Memory B cell (primary cell): ENCODE results near the gene CCDC138.

Experiments used
- ATAC-seq: fragments of 150-1000 bp; cut with Tn5 transposase; 2 replicates; pipeline ENCODE4 v1.10.0; 2021; ENCODE audit warnings: low read depth, mild to moderate bottlenecking, moderate library complexity
- DNase-seq, 2 donors: peaks; one replicate each; pipeline ENCODE4 v3.0.0; 2022; ENCODE audit warnings: low spot score in 2 of 2
- H3K27ac Mint-ChIP-seq: one replicate; pipeline ENCODE4 v1.8.0; 2022; ENCODE audit warnings: mild to moderate bottlenecking, moderate library complexity, mixed read lengths
- H3K27me3 Mint-ChIP-seq: one replicate; pipeline ENCODE4 v1.8.0; 2022; ENCODE audit warnings: mixed read lengths
- H3K36me3 Mint-ChIP-seq: one replicate; pipeline ENCODE4 v1.8.0; 2022; ENCODE audit warnings: mild to moderate bottlenecking, mixed read lengths
- H3K4me1 Mint-ChIP-seq: one replicate; pipeline ENCODE4 v1.8.0; 2022; ENCODE audit warnings: mixed read lengths
- H3K4me3 Mint-ChIP-seq: one replicate; pipeline ENCODE4 v1.8.0; 2022; ENCODE audit warnings: mild to moderate bottlenecking, moderate library complexity, mixed read lengths
- H3K9me3 Mint-ChIP-seq: one replicate; pipeline ENCODE4 v1.8.0; 2022; ENCODE audit warnings: mixed read lengths

CCDC138 gene

DNA sequence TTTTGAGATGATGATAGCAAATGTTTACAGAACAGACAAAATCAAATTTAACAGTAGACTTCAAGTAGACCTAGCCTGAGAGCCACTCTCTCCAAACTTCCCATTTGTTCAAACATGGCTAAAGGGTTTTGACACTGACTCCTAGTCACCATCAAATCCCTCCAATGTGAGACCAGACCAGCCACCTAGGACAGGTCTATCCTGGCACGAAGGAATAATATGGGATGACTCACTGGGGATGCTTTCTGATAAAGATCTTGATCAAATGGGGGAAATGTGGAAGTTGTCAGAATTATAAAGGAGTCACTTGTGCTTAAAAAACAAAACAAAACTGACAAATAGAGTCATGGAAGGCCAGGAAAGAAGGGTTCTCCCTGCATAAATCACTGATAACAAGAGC, 106.7 kb downstream of the CCDC138 start:
- H3K9me3 Mint-ChIP-seq = peaks cover 16% of the 10 kb centered on the region
- DNase-seq = no peak
- no peak overlapping the region for H3K27ac Mint-ChIP-seq
- H3K4me3 Mint-ChIP-seq = no peak overlapping the region
- no peaks in the 10 kb centered on the region for H3K4me1 Mint-ChIP-seq
- ATAC-seq = no peak
- H3K27me3 Mint-ChIP-seq = peaks cover 2% of the 10 kb centered on the region
- H3K36me3 Mint-ChIP-seq = peaks cover 15% of the 10 kb centered on the region

DNA sequence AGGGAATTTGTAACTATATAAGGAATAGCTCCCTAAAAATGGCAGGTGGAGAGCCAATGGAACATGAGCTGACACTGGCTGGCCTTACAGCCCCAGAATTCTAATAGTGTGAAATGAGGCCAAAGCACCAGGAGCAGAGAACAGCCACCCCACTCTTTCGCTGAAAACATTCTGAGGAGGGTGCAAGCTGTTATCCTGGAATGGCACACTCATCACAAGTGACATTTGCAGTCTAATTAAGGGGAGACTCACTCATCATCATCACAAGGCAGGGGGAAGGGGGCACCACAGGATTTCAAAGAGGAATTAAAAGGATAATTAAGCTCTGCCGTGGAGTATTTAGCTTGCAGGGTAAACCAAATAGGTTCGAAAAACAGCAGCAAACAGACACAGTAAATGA, 108.2 kb downstream of the CCDC138 start:
- H3K36me3 Mint-ChIP-seq = peaks cover 8% of the 10 kb centered on the region
- H3K4me1 Mint-ChIP-seq = no peaks in the 10 kb centered on the region
- peaks cover 7% of the 10 kb centered on the region for H3K9me3 Mint-ChIP-seq
- H3K27ac Mint-ChIP-seq = no peak overlapping the region
- no peak for DNase-seq
- H3K27me3 Mint-ChIP-seq = peaks cover 2% of the 10 kb centered on the region
- ATAC-seq = no peak
- H3K4me3 Mint-ChIP-seq = no peak overlapping the region

DNA sequence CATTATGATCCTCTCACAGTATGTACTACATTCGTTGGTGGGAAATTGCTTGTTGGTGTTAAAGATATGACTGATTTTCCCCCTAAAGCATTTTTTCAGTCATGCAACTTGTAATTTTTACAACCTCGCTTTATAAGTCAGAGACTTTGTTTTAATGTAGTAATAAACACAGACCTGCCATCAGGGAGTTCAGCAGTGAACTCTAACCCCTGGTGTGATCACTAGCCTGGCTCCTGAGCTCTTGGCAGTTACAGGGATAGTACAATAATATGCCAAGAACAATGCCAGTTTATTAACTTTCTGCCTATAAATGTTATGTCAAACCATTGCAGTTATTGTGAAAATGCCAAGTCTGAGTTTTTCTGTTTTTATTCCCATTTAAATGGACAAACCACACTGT, 108.6 kb downstream of the CCDC138 start:
- Mint-ChIP-seq H3K27ac (no peak overlapping the region), H3K36me3 (peaks cover 7% of the 10 kb centered on the region), H3K27me3 (peaks cover 2% of the 10 kb centered on the region), H3K9me3 (peaks cover 9% of the 10 kb centered on the region), H3K4me1 (no peaks in the 10 kb centered on the region), H3K4me3 (no peak overlapping the region)
- DNase-seq (no peak), ATAC-seq (no peak)

DNA sequence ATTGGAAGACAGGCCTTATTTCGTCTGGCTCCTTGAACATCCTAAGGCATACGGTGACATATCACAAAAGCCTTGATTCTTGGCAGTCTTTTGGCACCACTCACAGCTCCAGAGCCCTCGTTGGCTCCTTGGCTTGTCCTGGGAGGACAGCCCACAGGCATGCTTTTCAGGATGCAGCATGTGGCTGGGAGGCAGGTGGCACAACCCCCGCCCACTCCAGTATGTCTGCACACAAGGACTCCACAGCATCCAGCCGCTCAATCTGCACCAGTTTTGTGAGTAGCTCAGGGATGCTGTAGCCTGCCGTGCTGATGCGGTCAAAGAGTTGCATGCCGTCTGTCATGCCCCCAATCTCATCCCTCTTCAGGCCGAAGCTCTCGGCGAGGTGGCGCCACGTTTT, 110.2 kb downstream of the CCDC138 start:
- H3K4me3 Mint-ChIP-seq = no peak overlapping the region
- no peak for DNase-seq
- no peak for ATAC-seq
- H3K4me1 Mint-ChIP-seq = no peaks in the 10 kb centered on the region
- no peaks in the 10 kb centered on the region for H3K36me3 Mint-ChIP-seq
- H3K27me3 Mint-ChIP-seq = peaks cover 2% of the 10 kb centered on the region
- peaks cover 15% of the 10 kb centered on the region for H3K9me3 Mint-ChIP-seq
- no peak overlapping the region for H3K27ac Mint-ChIP-seq

DNA sequence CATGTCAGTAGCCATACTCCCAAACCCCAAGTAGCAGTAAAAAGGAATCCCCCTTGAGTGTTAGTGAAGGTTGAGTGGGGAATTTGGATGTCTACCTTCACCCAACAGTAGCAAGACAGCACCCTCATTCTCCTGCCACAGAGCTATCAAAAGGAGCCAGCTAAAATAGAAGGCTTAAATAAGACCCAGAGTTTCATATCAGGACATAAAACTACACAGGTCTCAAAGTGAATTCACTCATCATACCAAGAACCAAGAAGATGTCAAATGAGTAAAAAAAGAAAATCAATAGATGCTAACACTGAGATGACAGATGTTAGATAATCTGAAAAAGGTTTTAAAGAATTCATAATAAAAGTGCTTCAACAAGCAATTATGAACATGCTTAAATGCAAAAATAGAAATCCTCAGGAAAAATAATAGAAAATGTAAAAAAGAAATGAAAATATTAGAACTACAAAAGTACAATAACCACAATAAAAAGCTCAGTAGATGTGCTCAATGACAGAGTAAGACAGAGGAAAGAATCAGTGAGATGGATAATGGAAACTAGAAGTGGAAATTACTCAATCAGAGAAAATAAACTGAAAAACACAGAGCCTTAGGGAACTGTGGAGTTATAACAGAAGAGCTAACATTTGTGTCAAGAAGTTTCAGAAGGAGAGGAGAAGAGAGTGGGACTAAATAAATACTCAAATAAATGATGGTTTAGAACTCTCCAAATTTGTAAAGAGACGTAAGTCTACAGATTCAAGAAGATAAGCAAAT, 111.9 kb downstream of the CCDC138 start:
- no peak for ATAC-seq
- Mint-ChIP-seq H3K27me3 (peaks cover 2% of the 10 kb centered on the region), H3K9me3 (peaks cover 13% of the 10 kb centered on the region)

DNA sequence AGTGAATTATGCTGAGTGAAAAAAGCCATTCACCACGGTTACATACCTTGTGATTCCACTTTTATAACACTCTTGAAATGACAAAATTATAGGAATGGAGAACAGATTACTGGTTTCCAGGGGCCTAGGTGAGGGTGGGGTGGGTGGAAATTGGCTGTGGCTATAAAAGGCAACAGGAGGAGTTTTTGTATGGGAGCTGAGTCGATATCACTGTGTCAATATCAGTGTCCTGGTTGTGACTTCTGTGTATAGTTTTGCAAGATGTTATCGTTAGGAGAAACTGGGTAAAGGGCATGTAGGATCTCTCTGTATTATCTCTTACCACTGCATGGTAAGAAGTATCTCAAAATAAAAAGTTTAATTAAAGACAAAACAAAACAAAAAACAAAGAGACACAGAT, 118.1 kb downstream of the CCDC138 start:
- H3K27ac Mint-ChIP-seq = no peak overlapping the region
- no peaks in the 10 kb centered on the region for H3K4me1 Mint-ChIP-seq
- ATAC-seq (no peak), DNase-seq (no peak)
- H3K9me3 Mint-ChIP-seq = peaks cover 13% of the 10 kb centered on the region
- no peaks in the 10 kb centered on the region for H3K36me3 Mint-ChIP-seq
- peaks cover 1% of the 10 kb centered on the region for H3K27me3 Mint-ChIP-seq
- no peak overlapping the region for H3K4me3 Mint-ChIP-seq

More for the DNA sequence above, 111.9 kb downstream of the CCDC138 start:
- Mint-ChIP-seq H3K27ac (no peak overlapping the region), H3K4me1 (no peaks in the 10 kb centered on the region), H3K36me3 (no peaks in the 10 kb centered on the region), H3K4me3 (no peak overlapping the region)
- DNase-seq = no peak

DNA sequence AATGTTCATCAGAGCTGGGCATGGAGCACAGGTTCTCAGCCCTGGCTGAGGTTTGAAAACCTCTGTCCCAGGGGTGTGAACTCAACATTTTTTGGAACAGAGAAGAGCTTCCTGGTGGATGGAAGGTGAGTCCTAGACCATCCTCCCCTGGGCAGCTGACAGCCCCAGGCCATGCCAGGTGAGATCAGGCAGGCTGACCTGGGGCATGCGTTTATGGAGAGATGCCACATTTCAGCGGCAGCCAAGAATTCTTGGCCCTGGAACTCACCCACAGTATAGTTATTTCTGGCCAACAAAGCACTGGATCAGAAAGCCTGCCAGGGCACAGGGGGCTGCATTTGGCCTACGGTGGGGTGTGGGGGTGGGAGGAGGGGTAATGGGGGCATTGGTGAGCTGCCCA, 118.6 kb downstream of the CCDC138 start:
- H3K4me1 Mint-ChIP-seq = no peaks in the 10 kb centered on the region
- H3K9me3 Mint-ChIP-seq = peaks cover 11% of the 10 kb centered on the region
- no peak overlapping the region for H3K4me3 Mint-ChIP-seq
- H3K36me3 Mint-ChIP-seq = no peaks in the 10 kb centered on the region
- DNase-seq (no peak), ATAC-seq (no peak)
- H3K27ac Mint-ChIP-seq = no peak overlapping the region
- peaks cover 1% of the 10 kb centered on the region for H3K27me3 Mint-ChIP-seq

DNA sequence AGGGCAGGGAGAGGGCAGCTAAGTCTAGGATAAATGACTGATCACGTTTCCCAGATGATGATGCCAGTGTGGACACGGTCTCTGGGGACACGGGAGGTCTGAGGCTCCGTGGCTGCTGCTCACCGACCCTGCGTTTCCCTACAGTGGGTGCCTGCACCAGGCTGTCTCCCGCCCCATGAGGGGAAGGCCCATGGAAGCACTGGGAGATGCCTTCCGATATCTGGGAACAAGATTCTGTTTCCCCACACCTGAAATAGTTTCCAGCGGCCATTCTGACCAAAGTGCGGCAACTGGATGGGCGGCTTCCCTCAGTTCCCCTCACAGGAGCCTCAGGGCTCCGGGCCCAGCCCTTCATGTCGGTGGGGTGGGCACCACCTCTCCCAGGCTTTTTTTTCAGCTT, 119.3 kb downstream of the CCDC138 start:
- DNase-seq (no peak), ATAC-seq (no peak)
- H3K36me3 Mint-ChIP-seq = no peaks in the 10 kb centered on the region
- peaks cover 1% of the 10 kb centered on the region for H3K27me3 Mint-ChIP-seq
- H3K9me3 Mint-ChIP-seq = peaks cover 6% of the 10 kb centered on the region
- H3K27ac Mint-ChIP-seq = no peak overlapping the region
- no peaks in the 10 kb centered on the region for H3K4me1 Mint-ChIP-seq
- no peak overlapping the region for H3K4me3 Mint-ChIP-seq

DNA sequence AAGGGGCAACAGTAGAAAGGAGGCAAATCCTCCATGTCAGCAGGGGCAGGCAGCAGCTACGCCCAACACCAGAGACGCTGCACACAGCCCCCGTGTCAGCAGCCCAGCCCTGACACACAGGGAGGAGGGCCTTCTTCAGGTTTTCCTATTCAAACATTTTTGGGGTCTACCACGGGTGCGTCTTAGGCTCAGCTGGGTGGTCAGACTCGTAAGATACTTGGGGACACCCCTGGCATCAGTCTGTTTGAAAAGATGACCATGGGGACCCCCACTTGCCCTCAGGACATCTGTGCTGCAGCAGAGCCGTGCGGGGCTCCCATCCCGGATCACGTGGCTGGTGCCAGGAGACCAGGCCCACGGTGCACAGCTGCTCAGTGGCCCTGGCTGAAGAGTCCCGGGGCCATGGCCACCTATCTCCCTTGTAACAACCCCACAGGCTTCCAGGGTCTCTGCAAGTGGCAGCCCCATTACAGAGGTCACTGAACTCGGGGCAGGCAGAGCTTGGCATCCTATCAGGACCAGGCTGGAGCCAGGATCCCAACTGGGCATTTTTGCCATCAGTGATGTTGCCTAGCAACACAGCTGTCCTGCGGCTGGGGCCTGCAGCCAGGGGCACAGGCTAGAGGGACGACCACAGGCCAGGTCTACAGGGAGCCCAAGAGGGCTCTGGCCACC, 120.0 kb downstream of the CCDC138 start:
- H3K9me3 Mint-ChIP-seq = peaks cover under 1% of the 10 kb centered on the region
- H3K4me3 Mint-ChIP-seq = no peak overlapping the region
- H3K27me3 Mint-ChIP-seq = peaks cover 3% of the 10 kb centered on the region
- ATAC-seq (no peak), DNase-seq (no peak)
- H3K27ac Mint-ChIP-seq = no peak overlapping the region
- no peaks in the 10 kb centered on the region for H3K4me1 Mint-ChIP-seq
- H3K36me3 Mint-ChIP-seq = no peaks in the 10 kb centered on the region

DNA sequence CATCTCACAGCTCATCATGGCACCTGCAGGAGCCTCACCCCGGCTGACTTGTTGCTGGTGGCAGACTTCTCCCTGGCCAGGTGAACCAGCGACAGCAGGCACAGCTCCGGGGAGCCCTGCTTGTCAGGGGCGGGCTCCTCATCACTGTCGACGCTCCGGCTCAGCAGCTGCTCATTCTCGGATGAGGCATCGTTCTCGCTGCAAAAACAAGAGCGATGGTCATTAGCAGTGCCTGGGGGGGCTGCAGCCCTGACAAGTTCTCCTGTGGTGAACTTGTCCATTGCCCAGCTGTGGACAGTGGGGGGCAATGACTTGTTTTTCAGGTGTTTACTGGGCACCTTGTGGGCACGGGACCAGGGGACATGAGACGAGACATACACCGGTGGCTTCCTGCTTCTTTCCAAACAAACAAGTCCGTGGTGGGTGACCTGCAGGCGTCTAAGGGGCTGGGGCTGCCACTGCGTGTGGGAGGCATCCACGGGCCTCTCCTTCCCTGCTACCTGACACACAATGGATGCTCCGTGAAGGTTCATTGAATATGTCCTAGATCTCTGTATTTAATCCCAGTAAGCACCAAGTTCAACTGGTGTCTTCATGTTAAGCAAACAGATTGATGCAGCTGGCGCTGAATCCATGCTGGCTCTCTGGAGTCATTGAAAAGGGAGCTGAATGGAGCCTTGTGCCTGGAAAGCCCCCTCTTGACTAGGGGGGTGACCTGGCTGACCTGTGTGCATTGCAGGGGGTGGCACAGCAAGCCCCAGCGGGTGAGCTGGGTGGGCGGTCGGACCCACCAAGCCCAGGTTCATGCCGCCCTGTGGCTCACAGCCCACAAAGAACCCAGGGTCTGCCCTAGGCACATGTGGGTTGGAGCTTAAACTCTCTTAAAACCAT, 121.5 kb downstream of the CCDC138 start:
- no peaks in the 10 kb centered on the region for H3K36me3 Mint-ChIP-seq
- no peaks in the 10 kb centered on the region for H3K9me3 Mint-ChIP-seq
- H3K27ac Mint-ChIP-seq = no peak overlapping the region
- ATAC-seq (no peak), DNase-seq (no peak)
- H3K4me1 Mint-ChIP-seq = no peaks in the 10 kb centered on the region
- H3K27me3 Mint-ChIP-seq = peaks cover 6% of the 10 kb centered on the region
- H3K4me3 Mint-ChIP-seq = no peak overlapping the region

DNA sequence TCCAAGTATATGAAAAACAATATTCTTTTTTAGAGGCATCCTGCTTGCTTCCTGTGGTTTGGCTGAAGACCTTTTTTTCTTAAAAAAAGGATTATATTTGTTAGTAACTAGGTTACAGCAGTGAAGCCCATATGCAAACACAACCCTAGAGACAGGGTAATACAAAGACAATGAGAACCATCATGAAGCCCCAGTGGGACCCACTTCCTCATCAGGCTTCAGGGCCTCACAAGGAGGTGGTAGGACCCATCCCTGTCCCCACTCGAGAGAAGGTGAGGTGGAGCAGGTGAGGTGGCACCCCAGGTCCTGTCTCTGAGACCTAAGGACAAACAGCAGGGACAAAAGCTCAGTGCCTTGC, 122.1 kb downstream of the CCDC138 start:
- Mint-ChIP-seq H3K27ac (no peak overlapping the region), H3K27me3 (peaks cover 6% of the 10 kb centered on the region), H3K4me3 (no peak overlapping the region), H3K36me3 (no peaks in the 10 kb centered on the region), H3K4me1 (no peaks in the 10 kb centered on the region), H3K9me3 (no peaks in the 10 kb centered on the region)
- ATAC-seq = no peak
- DNase-seq = no peak

DNA sequence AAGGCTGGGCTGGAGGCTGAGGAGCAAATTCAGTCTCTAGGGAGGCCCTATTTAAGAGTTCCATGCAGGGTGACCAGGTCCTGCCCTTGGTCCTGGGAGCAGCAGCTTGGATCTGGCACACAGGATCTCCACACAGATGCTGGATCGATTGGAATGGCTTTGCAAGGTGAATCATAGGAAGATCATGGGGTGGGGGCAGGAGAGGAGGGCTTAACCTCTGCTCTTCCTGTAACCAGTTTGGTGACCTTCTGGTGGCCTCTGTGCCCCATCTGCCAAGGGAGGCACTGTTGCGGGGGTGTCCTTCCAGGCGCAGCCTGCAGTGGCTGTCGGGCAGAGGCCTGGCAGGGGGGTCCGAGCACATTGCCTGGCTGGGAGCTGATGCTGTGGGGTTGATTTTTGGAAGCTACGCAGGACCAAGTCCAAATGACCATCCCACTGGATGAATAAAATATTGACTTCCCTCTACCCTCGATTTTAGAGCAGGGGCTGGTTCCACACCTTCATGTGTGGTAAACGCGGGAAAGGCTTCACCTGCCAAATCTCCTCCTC, 122.8 kb downstream of the CCDC138 start:
- DNase-seq = no peak
- Mint-ChIP-seq H3K4me1 (no peaks in the 10 kb centered on the region), H3K4me3 (no peak overlapping the region), H3K27me3 (peaks cover 6% of the 10 kb centered on the region), H3K36me3 (no peaks in the 10 kb centered on the region), H3K27ac (no peak overlapping the region), H3K9me3 (no peaks in the 10 kb centered on the region)
- ATAC-seq = no peak

DNA sequence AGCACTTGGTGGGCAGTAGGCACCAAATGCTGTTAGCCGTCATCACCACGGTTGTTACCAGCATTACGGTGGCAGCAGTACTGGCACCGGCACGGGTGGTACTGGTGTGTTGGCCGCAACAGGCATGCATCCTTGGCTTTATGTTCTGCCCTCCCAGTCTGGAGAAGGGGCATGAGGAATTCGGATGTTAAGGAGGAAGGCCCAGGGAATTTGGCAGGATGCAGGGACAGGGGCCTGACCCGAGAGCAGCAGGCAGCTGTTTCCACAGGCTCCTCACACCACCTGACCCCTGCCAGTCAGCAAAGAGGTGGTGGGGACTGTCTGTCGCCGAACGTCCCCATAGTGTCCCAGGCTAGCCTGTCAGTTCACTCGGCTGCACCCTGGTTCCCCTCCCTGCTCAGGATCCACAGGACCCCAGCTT, 123.5 kb downstream of the CCDC138 start:
- Mint-ChIP-seq H3K4me1 (no peaks in the 10 kb centered on the region), H3K4me3 (no peak overlapping the region)

More for the DNA sequence above, 123.5 kb downstream of the CCDC138 start:
- peaks cover 6% of the 10 kb centered on the region for H3K27me3 Mint-ChIP-seq
- ATAC-seq (no peak), DNase-seq (no peak)
- H3K36me3 Mint-ChIP-seq = no peaks in the 10 kb centered on the region
- H3K27ac Mint-ChIP-seq = no peak overlapping the region
- no peaks in the 10 kb centered on the region for H3K9me3 Mint-ChIP-seq
